ENCODE data around the gene ZMYND8. TPM values are rescaled to one million over a fixed set of nuclear protein-coding genes. Genes with fewer than 3 reads are reported as not detected.

ZMYND8 gene
- total RNA-seq, 1 donor from 2014 or later: 13.6 TPM

DNA sequence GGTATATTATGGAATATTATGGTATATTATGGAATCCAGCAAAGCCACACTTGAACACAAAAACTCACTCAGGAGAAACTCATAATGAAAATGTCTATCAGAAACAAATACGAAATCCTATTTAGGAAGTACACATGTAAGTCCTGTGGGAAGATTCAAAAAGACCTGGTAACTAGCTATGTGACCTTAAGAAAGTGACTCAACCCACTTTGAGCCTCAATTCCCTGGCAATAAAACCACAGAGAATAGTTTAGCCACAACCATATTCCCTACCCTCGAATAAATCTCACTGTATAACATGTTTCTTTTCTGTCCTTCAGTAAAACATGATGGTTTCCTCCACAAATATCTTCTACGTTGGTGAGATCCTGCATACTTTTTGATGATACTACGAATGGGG is 56.4 kb downstream of the ZMYND8 start:
- H3K4me3 ChIP-seq (ENCODE audit: low read length in 3 of 3): no peak overlapping the region
- peaks cover 0 to 22% (median 15%) of the 10 kb centered on the region in 3 donors for H3K4me1 ChIP-seq (ENCODE audit: control insufficient read depth in 3 of 3, insufficient read depth in 3 of 3, low read length in 3 of 3)
- H3K27me3 ChIP-seq (ENCODE audit: control insufficient read depth in 3 of 3, insufficient read depth in 3 of 3, low read length in 3 of 3): no peaks in the 10 kb centered on the region
- peaks cover 11 to 39% (median 13%) of the 10 kb centered on the region in 3 donors for H3K36me3 ChIP-seq (ENCODE audit: control insufficient read depth in 3 of 3, insufficient read depth in 3 of 3, low read length in 3 of 3)
- H3K9me3 ChIP-seq (ENCODE audit: control insufficient read depth in 3 of 3, low read length in 3 of 3): no peaks in the 10 kb centered on the region
- no peak overlapping the region for H3K9ac ChIP-seq (ENCODE audit: low read depth in 1 of 3, low read length in 3 of 3)
- no peak overlapping the region for H3K27ac ChIP-seq (ENCODE audit: low read depth, low read length)

DNA sequence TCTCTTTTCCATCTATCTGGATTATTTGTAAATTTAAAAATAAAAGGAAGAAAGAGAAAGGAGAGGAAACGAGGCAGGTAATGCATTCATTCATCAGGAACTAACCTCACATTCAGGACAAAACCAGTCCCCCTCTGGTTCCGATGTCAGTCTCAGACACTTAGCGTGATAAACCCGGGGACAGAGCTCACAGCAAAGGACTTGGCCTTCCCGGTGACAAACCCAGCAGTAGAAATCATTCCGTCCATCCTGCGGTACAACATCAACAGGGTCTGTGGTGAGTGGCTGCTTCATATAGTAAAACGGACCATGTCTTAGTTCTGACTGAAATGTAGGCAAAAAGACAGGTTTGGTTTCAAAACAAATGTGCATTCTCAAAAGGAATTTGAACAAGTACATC is 57.9 kb downstream of the ZMYND8 start:
- H3K9ac ChIP-seq (ENCODE audit: low read depth in 1 of 3, low read length in 3 of 3): no peak overlapping the region
- no peaks in the 10 kb centered on the region for H3K27me3 ChIP-seq (ENCODE audit: control insufficient read depth in 3 of 3, insufficient read depth in 3 of 3, low read length in 3 of 3)
- H3K9me3 ChIP-seq (ENCODE audit: control insufficient read depth in 3 of 3, low read length in 3 of 3): no peaks in the 10 kb centered on the region
- no peak overlapping the region for H3K4me3 ChIP-seq (ENCODE audit: low read length in 3 of 3)
- peaks cover 9 to 49% (median 13%) of the 10 kb centered on the region in 3 donors for H3K36me3 ChIP-seq (ENCODE audit: control insufficient read depth in 3 of 3, insufficient read depth in 3 of 3, low read length in 3 of 3)
- peaks cover 0 to 16% (median 12%) of the 10 kb centered on the region in 3 donors for H3K4me1 ChIP-seq (ENCODE audit: control insufficient read depth in 3 of 3, insufficient read depth in 3 of 3, low read length in 3 of 3)
- H3K27ac ChIP-seq (ENCODE audit: low read depth, low read length): no peak overlapping the region

DNA sequence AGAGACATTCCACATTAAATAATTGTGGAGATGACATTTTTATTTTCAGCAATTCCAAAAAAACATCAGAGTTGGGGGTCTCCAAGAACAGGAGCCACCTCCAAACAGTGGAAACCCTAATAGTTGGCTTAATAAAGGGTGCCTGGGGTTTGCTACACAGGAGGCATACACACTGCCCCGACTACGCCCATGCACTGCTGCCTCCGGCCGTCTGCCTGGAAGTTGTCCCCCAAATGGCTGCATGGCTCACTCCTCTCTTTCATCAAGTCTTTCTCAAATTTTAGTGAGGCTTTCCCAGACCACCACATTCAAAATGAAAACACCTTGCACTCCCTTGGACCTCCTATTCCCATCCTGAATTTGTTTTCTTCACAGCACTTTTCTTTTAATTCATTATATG is 58.8 kb downstream of the ZMYND8 start:
- H3K27me3 ChIP-seq (ENCODE audit: control insufficient read depth in 3 of 3, insufficient read depth in 3 of 3, low read length in 3 of 3): no peaks in the 10 kb centered on the region
- no peaks in the 10 kb centered on the region for H3K9me3 ChIP-seq (ENCODE audit: control insufficient read depth in 3 of 3, low read length in 3 of 3)
- peaks cover 9 to 52% (median 13%) of the 10 kb centered on the region in 3 donors for H3K36me3 ChIP-seq (ENCODE audit: control insufficient read depth in 3 of 3, insufficient read depth in 3 of 3, low read length in 3 of 3)
- H3K9ac ChIP-seq (ENCODE audit: low read depth in 1 of 3, low read length in 3 of 3): no peak overlapping the region
- H3K4me3 ChIP-seq (ENCODE audit: low read length in 3 of 3): no peak overlapping the region
- H3K4me1 ChIP-seq (ENCODE audit: control insufficient read depth in 3 of 3, insufficient read depth in 3 of 3, low read length in 3 of 3): peaks cover 0 to 16% (median 12%) of the 10 kb centered on the region in 3 donors
- H3K27ac ChIP-seq (ENCODE audit: low read depth, low read length): no peak overlapping the region

DNA sequence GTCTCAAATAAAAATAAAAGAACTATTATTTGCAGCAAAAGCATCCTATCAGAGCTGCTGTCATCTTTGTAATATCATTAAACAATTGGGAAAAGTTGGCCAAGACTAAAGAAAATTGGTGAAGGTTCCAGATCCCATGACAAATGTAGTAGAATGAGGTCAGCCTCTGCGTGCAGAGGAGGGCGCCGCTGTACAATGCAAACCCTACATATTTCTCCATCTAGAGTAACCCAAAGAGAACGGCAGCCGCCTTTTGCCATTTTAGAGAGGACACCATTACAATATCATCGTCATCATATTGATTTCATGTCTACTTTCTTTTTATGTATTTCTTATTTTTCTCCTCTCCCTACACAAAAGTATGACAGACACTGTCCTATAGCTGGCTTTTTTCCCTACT is 59.5 kb downstream of the ZMYND8 start:
- H3K9ac ChIP-seq (ENCODE audit: low read depth in 1 of 3, low read length in 3 of 3): no peak overlapping the region
- peaks cover 9 to 51% (median 13%) of the 10 kb centered on the region in 3 donors for H3K36me3 ChIP-seq (ENCODE audit: control insufficient read depth in 3 of 3, insufficient read depth in 3 of 3, low read length in 3 of 3)
- H3K4me3 ChIP-seq (ENCODE audit: low read length in 3 of 3): no peak overlapping the region
- H3K4me1 ChIP-seq (ENCODE audit: control insufficient read depth in 3 of 3, insufficient read depth in 3 of 3, low read length in 3 of 3): peaks cover 0 to 16% (median 12%) of the 10 kb centered on the region in 3 donors
- no peak overlapping the region for H3K27ac ChIP-seq (ENCODE audit: low read depth, low read length)
- H3K27me3 ChIP-seq (ENCODE audit: control insufficient read depth in 3 of 3, insufficient read depth in 3 of 3, low read length in 3 of 3): no peaks in the 10 kb centered on the region
- no peaks in the 10 kb centered on the region for H3K9me3 ChIP-seq (ENCODE audit: control insufficient read depth in 3 of 3, low read length in 3 of 3)

DNA sequence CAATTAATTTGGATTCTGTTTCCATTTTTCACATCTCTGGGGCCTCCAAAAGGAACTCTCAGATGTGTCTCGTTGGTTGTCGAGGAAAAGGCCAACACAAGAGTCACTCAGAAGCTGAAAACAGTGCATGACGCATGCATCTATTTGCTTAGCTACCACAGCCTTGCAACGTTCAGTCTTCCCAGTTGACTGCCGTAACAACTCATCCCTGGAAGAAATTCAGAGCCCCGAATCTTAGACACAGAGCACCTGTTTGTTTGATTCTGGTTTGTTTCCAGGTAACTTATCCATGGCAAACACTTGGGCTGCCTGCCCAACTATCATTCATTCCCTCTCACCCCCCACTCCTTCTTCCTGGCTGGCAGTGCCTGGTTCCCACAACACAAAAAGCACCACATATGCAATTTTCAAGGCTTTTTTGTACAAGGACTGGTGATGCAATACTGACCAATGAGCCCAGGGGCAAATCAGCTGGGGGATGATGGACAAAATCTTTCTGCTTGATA is 60.5 kb downstream of the ZMYND8 start:
- H3K27me3 ChIP-seq (ENCODE audit: control insufficient read depth in 3 of 3, insufficient read depth in 3 of 3, low read length in 3 of 3): no peaks in the 10 kb centered on the region
- H3K36me3 ChIP-seq (ENCODE audit: control insufficient read depth in 3 of 3, insufficient read depth in 3 of 3, low read length in 3 of 3): peaks cover 12 to 57% (median 22%) of the 10 kb centered on the region in 3 donors
- H3K4me3 ChIP-seq (ENCODE audit: low read length in 3 of 3): no peak overlapping the region
- H3K9ac ChIP-seq (ENCODE audit: low read depth in 1 of 3, low read length in 3 of 3): no peak overlapping the region
- peak overlapping the region; percentile 53 for H3K27ac ChIP-seq (ENCODE audit: low read depth, low read length)
- H3K4me1 ChIP-seq (ENCODE audit: control insufficient read depth in 3 of 3, insufficient read depth in 3 of 3, low read length in 3 of 3): peaks cover 0 to 16% (median 12%) of the 10 kb centered on the region in 3 donors
- no peaks in the 10 kb centered on the region for H3K9me3 ChIP-seq (ENCODE audit: control insufficient read depth in 3 of 3, low read length in 3 of 3)

DNA sequence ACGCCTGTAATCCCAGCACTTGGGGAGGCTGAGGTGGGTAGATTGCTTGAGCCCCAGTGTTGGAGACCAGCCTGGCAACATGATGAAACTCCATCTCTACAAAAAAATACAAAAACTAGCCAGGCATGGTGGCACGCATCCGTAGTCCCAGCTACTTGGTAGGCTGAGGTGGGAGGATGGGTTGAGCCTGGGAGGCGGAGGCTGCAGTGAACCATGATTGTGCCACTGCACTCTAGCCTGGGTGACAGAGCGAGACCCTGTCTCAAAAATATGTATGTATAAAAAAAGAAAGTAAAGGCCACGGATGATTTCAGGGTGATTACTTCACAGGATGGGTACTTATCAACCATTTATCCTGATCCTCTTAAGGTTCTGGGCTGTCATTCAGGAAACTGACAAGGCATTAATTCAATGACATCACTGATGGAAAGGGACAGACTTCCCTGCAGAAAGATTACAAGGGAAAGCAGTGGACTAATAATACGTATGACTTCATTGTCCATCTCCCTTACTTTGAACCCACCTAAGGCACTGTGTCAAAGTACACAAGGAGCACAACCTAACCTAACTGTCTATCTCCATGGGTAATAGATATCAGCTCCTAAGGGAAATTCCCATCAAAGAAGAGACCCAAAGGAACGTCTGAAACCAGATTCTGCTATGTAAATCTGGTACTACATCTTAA is 61.2 kb downstream of the ZMYND8 start:
- Histone ChIP-seq H3K27me3 (ENCODE audit: control insufficient read depth in 3 of 3, insufficient read depth in 3 of 3, low read length in 3 of 3) (no peaks in the 10 kb centered on the region), H3K36me3 (ENCODE audit: control insufficient read depth in 3 of 3, insufficient read depth in 3 of 3, low read length in 3 of 3) (peaks cover 12 to 59% (median 24%) of the 10 kb centered on the region in 3 donors), H3K4me1 (ENCODE audit: control insufficient read depth in 3 of 3, insufficient read depth in 3 of 3, low read length in 3 of 3) (peaks cover 0 to 16% (median 12%) of the 10 kb centered on the region in 3 donors), H3K4me3 (ENCODE audit: low read length in 3 of 3) (no peak overlapping the region), H3K27ac (ENCODE audit: low read depth, low read length) (peak overlapping the region; percentile 53), H3K9me3 (ENCODE audit: control insufficient read depth in 3 of 3, low read length in 3 of 3) (no peaks in the 10 kb centered on the region), H3K9ac (ENCODE audit: low read depth in 1 of 3, low read length in 3 of 3) (no peak overlapping the region)

DNA sequence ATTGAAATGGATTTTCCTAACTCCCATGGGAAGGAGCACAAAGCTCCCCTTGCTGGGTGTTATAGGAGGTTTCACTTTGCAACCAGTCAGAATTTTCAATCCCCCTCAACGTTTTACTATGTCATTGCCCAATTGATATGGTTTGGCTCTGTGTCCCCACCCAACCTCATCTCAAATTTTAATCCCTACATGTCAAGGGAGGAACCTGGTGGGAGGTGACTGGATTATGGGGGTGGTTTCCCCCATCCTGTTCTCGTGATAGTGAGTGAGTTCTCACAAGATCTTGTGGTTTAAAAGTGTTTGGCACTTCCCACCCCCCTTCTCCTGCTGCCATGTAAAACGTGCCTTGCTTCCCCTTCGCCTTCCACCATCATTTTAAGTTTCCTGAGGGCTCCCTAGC is 62.9 kb downstream of the ZMYND8 start:
- Histone ChIP-seq H3K4me3 (ENCODE audit: low read length in 3 of 3) (no peak overlapping the region), H3K9me3 (ENCODE audit: control insufficient read depth in 3 of 3, low read length in 3 of 3) (no peaks in the 10 kb centered on the region), H3K27ac (ENCODE audit: low read depth, low read length) (no peak overlapping the region), H3K9ac (ENCODE audit: low read depth in 1 of 3, low read length in 3 of 3) (no peak overlapping the region), H3K4me1 (ENCODE audit: control insufficient read depth in 3 of 3, insufficient read depth in 3 of 3, low read length in 3 of 3) (peaks cover 0 to 16% (median 12%) of the 10 kb centered on the region in 3 donors), H3K27me3 (ENCODE audit: control insufficient read depth in 3 of 3, insufficient read depth in 3 of 3, low read length in 3 of 3) (no peaks in the 10 kb centered on the region), H3K36me3 (ENCODE audit: control insufficient read depth in 3 of 3, insufficient read depth in 3 of 3, low read length in 3 of 3) (peaks cover 13 to 59% (median 34%) of the 10 kb centered on the region in 3 donors)

DNA sequence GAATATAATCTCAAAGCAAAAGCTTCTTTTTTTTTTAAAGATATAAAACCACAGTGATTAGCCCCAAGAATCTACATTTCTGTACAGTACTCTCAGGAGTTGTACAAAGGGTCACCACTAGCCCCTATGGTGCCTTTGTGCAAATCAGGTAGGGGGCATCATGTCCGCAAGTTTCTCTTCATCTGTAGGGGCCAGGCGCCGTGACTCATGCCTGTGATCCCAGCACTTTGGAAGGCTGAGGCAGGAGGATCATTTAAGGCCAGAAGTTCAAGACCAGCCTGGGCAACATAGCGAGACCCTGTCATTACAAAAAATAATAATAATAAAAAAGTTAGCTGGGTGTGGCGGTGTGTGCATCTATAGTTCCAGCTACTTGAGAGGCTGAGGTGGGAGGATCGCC is 63.9 kb downstream of the ZMYND8 start:
- H3K9me3 ChIP-seq (ENCODE audit: control insufficient read depth in 3 of 3, low read length in 3 of 3): no peaks in the 10 kb centered on the region
- no peak overlapping the region for H3K4me3 ChIP-seq (ENCODE audit: low read length in 3 of 3)
- H3K4me1 ChIP-seq (ENCODE audit: control insufficient read depth in 3 of 3, insufficient read depth in 3 of 3, low read length in 3 of 3): peaks cover 0 to 16% (median 12%) of the 10 kb centered on the region in 3 donors
- H3K27me3 ChIP-seq (ENCODE audit: control insufficient read depth in 3 of 3, insufficient read depth in 3 of 3, low read length in 3 of 3): no peaks in the 10 kb centered on the region
- peaks cover 10 to 55% (median 31%) of the 10 kb centered on the region in 3 donors for H3K36me3 ChIP-seq (ENCODE audit: control insufficient read depth in 3 of 3, insufficient read depth in 3 of 3, low read length in 3 of 3)
- H3K27ac ChIP-seq (ENCODE audit: low read depth, low read length): no peak overlapping the region
- H3K9ac ChIP-seq (ENCODE audit: low read depth in 1 of 3, low read length in 3 of 3): no peak overlapping the region

DNA sequence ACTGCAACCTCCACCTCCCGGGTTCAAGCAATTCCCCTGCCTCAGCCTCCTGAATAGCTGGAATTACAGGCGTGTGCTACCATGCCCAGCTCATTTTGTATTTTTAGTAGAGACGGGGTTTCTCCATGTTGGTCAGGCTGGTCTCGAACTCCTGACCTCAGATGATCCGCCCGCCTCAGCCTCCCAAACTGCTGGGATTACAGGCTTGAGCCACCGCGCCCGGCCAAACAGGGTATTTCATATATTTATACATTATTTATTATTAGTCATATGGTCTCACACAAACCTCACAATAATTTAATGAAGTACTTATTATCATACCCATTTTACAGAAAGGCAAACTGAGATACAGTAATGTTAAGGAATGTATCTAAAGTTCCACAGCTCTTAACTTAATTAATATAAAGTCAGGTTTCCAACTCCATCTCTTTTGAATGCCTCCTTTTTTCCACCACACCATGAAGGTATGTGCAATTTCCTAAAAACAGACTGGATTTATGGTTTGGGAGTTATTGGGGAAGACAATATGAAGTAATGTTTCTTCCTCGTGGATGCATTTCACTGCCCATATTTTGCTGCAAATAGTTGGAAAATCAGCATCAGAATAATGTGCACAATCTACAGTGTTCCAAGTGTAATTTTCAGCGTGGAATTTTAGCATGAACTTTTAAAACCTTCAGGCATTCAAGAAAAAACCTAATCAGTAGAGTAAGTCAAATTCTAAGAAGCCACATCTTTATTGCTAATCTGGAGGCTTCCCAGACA is 65.7 kb downstream of the ZMYND8 start:
- no peaks in the 10 kb centered on the region for H3K9me3 ChIP-seq (ENCODE audit: control insufficient read depth in 3 of 3, low read length in 3 of 3)
- H3K27ac ChIP-seq (ENCODE audit: low read depth, low read length): no peak overlapping the region
- H3K9ac ChIP-seq (ENCODE audit: low read depth in 1 of 3, low read length in 3 of 3): no peak overlapping the region
- no peaks in the 10 kb centered on the region for H3K27me3 ChIP-seq (ENCODE audit: control insufficient read depth in 3 of 3, insufficient read depth in 3 of 3, low read length in 3 of 3)
- H3K4me3 ChIP-seq (ENCODE audit: low read length in 3 of 3): no peak overlapping the region
- H3K4me1 ChIP-seq (ENCODE audit: control insufficient read depth in 3 of 3, insufficient read depth in 3 of 3, low read length in 3 of 3): peaks cover 0 to 10% (median 9%) of the 10 kb centered on the region in 3 donors
- peaks cover 18 to 53% (median 42%) of the 10 kb centered on the region in 3 donors for H3K36me3 ChIP-seq (ENCODE audit: control insufficient read depth in 3 of 3, insufficient read depth in 3 of 3, low read length in 3 of 3)

DNA sequence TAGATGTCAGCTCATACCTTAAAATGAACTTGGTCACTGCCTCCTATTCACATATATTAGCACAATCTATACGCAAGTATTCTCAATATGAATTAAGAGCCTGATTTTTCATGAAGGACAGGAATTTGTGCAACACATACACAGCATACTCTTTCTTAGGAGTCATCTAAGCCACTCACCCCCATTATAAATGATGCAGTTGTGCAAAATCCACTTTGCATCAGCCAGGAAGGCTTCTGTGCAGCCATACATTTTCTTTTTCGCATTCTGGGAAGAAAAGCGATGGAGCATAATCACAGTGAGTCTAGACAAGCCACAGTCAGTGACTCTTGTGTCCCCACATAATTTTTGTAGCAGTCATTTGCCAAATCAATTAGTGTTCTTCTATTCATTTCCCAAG is 66.5 kb downstream of the ZMYND8 start:
- no peak overlapping the region for H3K27ac ChIP-seq (ENCODE audit: low read depth, low read length)
- H3K4me3 ChIP-seq (ENCODE audit: low read length in 3 of 3): no peak overlapping the region
- H3K36me3 ChIP-seq (ENCODE audit: control insufficient read depth in 3 of 3, insufficient read depth in 3 of 3, low read length in 3 of 3): peaks cover 23 to 51% (median 42%) of the 10 kb centered on the region in 3 donors
- H3K9me3 ChIP-seq (ENCODE audit: control insufficient read depth in 3 of 3, low read length in 3 of 3): no peaks in the 10 kb centered on the region
- H3K27me3 ChIP-seq (ENCODE audit: control insufficient read depth in 3 of 3, insufficient read depth in 3 of 3, low read length in 3 of 3): no peaks in the 10 kb centered on the region
- H3K9ac ChIP-seq (ENCODE audit: low read depth in 1 of 3, low read length in 3 of 3): no peak overlapping the region
- H3K4me1 ChIP-seq (ENCODE audit: control insufficient read depth in 3 of 3, insufficient read depth in 3 of 3, low read length in 3 of 3): peaks cover 0 to 2% (median under 1%) of the 10 kb centered on the region in 3 donors

Measured in skeletal muscle tissue (tissue), 4 donors.